GM12878 (cell line): ENCODE data around the gene HEMK1. TPM values are rescaled to one million over a fixed set of nuclear protein-coding genes. Genes with fewer than 3 reads are reported as not detected.

Source experiments
- CBX3 ChIP-seq: fragments of 200-600 bp; sonication (generic); IDR thresholded peaks from 2 replicates; pipeline ENCODE4 v1.6.1; 2016; ENCODE audit warnings: low read depth, borderline replicate concordance
- CHD4 ChIP-seq: fragments of 200-600 bp; sonication (generic); IDR thresholded peaks from 2 replicates; pipeline ENCODE4 v1.6.1; 2016; ENCODE audit warnings: mild to moderate bottlenecking
- ESRRA ChIP-seq: IDR thresholded peaks from 2 replicates; pipeline ENCODE4 v1.6.1; 2012; ENCODE audit warnings: mild to moderate bottlenecking, low read length, improper control_type of control experiment
- KAT2A ChIP-seq: conservative IDR thresholded peaks from 2 replicates; pipeline ENCODE4 v1.6.1; 2011; ENCODE audit warnings: low read depth, low read length; ENCODE audit not compliant: control insufficient read depth
- NBN ChIP-seq: fragments of 450-650 bp; IDR thresholded peaks from 2 replicates; pipeline ENCODE4 v1.6.1; 2016
- PML ChIP-seq: IDR thresholded peaks from 2 replicates; pipeline ENCODE4 v1.6.1; 2012; ENCODE audit warnings: low read length, inconsistent platforms
- SKIL ChIP-seq: fragments of 450-650 bp; IDR thresholded peaks from 2 replicates; pipeline ENCODE4 v1.6.1; 2017; ENCODE audit warnings: mild to moderate bottlenecking, low read depth, inconsistent platforms; ENCODE audit not compliant: poor library complexity, severe bottlenecking
- ZBTB33 ChIP-seq: fragments of 450-650 bp; IDR thresholded peaks from 2 replicates; pipeline ENCODE4 v1.6.1; 2017; ENCODE audit warnings: mild to moderate bottlenecking
- ZBTB40 ChIP-seq: fragments of 450-650 bp; IDR thresholded peaks from 2 replicates; pipeline ENCODE4 v1.6.1; 2016; ENCODE audit warnings: mild to moderate bottlenecking, moderate library complexity, borderline replicate concordance
- polyA plus RNA-seq, 11 experiments: library from polyadenylated mRNA; depleted of rRNA in 4 of 11; unstranded in 6 of 11; stranded (reverse) in 5 of 11; fragments of >200 nt; fragmentation: Nextera tagmentation in 4 of 11; fragmentation: Illumina TruSeq in 1 of 11; extraction: Ambion mirVana in 4 of 11; extraction: Trizol in 1 of 11; gene quantifications; 1 replicate in 1 of 11; 2 replicates in 10 of 11; pipeline versions ENCODE4 v1.2.1 to v1.2.3, GENCODE V29; 2011 to 2016; ENCODE audit warnings: inconsistent platforms in 2 of 11, missing spikeins in 2 of 11, low read depth in 1 of 11
- total RNA-seq, 4 experiments: library from RNA; depleted of rRNA in 3 of 4; stranded (reverse); fragments of >200 nt in 3 of 4; fragmentation: Illumina TruSeq in 1 of 4; extraction: Trizol in 1 of 4; gene quantifications; 2 replicates each; pipeline versions ENCODE4 v1.2.1 to v1.2.3, GENCODE V29; 2013 to 2021

Gene HEMK1
- total and polyA plus RNA-seq, 10 of the 15 experiments (the other 5 are each of a cell fraction or from before 2014, with no cell fraction given), result 2.8 to 19.0 (median 12.0) TPM

GRCh38 chr3:50592568-50592967 lies 23.2 kb downstream of the HEMK1 start (continued):
- TF ChIP-seq ZBTB33 (no peak), NBN (no peak), KAT2A (no peak), PML (no peak), SKIL (no peak), CBX3 (no peak), ZBTB40 (no peak), ESRRA (no peak), CHD4 (no peak)
